H54 (cell line): ENCODE results near the gene TRMT2A.

Experiments used
- DNase-seq: peaks from one replicate; pipeline ENCODE4 v3.0.0; 2011; ENCODE audit warnings: low spot score, mixed read lengths; ENCODE audit not compliant: insufficient read length
- FAIRE-seq: peaks from 3 replicates; lab custom pipeline; 2011; peaks lifted over from hg19 to GRCh38; lab: Jason Lieb, UNC
- POLR2A ChIP-seq: IDR thresholded peaks from 2 replicates; pipeline ENCODE4 v1.6.1; 2011; ENCODE audit warnings: low read depth, mild to moderate bottlenecking, low read length

TRMT2A gene

DNA sequence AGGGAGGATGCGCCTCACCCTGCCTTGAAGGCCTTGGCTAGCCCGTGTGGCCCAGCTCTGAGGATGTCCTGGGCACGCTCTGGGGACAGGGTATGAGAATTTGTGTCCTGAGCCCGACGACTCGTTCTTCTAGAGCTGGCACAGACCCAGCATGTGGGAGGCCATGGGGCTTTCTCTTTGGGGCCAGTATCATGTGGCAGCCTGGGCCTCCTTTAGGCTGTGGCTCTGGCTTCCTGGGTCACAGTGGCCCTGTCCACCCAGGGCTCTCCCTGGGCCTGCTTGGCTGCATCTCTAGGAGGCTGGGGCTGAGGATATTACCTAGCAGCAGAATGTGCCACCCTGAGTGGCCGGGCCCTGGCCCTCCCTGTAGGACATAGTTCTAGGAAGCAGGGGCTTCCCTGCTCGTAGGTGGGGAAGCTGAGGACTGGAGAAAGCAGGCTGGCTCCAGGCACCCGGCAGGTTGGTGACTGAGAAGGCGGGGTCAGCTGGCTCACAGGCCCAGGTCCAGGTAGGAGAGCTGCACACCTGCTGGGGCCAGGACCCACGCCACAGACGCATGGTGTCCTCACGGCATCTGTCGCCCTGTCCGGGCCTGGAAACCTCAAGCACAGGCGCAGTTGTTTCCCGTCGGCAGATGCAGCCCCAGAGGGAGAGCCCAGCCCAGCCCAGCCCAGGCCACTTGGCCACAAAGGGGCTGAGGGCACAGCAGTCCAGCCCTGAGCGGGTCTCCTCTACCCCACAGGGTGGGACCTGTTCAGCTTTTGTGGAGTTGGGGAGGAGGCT lies 27.0 kb upstream of the TRMT2A start:
- FAIRE-seq (no peak), DNase-seq (no peak)
- no peak for TF ChIP-seq POLR2A

DNA sequence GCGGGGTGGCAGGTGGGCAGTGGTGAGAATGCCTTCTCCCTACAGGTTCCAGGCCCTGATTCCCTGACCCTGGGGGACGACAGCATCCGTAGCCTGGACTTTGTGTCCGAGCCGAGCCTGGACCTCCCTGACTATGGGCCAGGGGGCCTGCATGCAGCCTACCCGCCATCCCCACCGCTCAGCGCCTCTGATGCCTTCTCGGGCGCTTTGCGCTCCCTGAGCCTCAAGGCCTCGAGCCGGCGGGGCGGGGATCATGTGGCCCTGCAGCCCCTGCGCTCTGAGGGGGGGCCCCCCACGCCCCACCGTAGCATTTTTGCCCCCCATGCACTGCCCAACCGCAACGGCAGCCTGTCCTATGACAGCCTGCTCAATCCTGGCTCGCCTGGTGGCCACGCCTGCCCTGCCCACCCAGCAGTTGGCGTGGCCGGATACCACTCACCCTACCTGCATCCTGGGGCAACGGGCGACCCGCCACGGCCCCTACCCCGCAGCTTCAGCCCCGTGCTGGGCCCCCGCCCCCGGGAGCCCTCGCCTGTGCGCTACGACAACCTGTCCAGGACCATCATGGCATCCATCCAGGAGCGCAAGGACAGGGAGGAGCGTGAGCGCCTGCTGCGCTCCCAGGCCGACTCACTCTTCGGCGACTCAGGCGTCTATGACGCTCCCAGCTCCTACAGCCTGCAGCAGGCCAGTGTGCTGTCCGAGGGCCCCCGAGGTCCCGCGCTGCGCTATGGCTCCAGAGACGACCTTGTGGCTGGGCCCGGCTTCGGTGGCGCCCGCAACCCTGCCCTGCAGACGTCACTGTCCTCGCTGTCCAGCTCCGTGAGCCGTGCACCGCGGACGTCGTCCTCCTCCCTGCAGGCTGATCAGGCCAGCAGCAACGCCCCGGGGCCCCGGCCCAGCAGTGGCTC lies 25.9 kb upstream of the TRMT2A start:
- no peak for TF ChIP-seq POLR2A
- DNase-seq (no peak), FAIRE-seq (no peak)

DNA sequence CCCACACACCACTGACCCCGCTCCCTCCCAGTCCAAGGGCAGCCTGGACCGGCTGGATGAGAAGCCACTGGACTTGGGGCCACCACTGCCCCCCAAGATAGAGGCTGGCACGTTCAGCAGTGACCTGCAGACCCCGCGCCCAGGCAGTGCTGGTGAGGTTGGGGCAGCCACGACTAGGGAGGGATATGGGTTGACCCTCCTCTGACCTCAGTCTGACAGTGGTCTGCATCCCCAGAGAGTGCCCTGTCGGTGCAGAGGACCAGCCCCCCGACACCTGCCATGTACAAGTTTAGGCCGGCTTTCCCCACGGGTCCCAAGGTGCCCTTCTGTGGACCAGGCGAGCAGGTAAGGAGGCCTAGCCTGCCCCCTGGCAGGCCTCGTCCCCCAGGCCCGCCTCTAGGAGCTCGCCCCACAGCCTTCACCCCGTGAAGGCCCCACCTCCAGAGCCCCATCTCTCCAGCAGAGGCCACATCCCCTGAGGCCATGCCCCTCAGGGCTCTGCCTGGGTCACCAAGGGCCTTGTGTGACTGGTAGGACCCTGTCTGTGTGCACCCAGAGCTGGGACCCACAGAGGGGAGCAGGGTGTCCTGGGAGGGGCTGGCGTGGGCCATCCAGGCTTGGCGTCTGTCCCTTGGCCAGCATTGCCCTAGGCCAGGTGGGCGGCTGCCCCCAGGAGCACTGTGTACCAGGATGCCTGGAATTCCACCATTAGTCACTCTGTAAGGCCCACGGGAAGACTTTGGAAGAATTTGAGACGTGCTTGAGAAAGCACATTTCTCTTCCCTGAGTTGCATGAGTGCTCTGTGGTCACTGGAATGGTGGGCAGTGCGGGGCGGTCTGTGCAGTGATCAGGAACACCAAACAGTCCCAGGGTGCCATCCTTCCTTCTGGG lies 24.4 kb upstream of the TRMT2A start:
- DNase-seq: no peak
- TF ChIP-seq POLR2A: no peak
- no peak for FAIRE-seq

DNA sequence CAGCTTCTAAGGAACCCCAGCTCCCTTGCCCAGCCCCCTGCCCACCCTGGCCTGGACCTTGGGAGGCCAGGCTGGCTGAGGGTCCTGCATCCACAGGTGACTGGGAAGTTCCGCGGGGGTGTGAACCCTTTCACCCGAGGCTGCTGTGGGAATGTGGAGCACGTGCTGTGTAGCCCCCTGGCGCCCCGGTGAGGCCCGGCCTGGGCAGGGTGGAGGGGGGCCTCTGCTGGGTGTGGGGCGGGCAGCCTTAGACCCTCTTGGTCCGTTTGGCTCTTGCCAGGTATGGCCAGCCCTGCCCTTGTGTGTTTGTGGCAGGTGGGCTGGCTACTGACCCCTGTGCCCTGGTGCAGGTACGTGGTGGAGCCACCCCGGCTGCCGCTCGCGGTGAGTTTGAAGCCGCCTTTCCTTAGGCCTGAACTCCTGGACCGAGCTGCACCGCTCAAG lies 23.5 kb upstream of the TRMT2A start:
- DNase-seq (no peak), FAIRE-seq (no peak)
- TF ChIP-seq POLR2A: no peak

DNA sequence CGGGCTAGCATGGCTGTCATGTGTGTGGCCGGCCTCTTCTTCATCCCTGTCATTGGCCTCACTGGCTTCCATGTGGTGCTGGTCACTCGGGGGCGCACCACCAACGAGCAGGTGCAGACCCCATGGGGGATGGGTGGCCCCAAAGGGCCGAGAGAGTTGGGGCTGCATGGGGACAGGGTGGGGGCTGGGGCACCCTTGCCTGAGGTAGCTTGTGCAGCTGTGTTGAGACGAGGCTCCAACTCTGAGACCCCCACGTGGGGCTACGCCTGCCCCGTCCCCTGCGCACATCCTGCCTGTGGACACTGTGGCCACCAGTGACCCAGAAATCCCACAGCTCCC lies 23.1 kb upstream of the TRMT2A start:
- FAIRE-seq (no peak), DNase-seq (no peak)
- TF ChIP-seq POLR2A: no peak

DNA sequence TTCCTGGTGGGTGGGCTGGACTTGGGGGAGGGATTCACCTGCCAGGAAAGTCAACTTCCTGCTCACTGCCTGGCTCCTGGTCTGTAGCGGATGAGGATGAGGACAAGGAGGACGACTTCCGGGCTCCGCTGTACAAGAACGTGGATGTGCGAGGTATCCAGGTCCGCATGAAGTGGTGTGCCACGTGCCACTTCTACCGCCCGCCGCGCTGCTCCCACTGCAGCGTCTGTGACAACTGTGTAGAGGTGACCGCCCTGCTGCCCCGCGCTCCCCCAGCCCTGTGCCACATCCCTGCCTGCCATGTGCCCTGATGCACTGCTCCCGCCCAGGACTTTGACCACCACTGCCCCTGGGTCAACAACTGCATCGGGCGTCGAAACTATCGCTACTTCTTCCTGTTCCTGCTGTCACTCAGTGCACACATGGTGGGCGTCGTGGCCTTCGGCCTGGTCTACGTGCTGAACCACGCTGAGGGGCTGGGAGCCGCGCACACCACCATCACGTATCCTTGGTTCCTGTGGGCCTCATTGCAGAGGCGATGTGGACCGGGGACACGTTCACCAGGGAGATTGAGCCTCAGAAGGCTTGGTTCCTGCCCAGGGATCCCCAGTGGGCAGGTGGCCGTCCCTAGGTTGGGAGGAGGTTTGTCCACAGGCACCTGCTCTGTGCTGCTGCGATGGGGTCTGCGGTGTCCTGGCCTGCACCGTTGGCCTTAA lies 22.5 kb upstream of the TRMT2A start:
- DNase-seq: no peak
- no peak for TF ChIP-seq POLR2A
- no peak for FAIRE-seq

DNA sequence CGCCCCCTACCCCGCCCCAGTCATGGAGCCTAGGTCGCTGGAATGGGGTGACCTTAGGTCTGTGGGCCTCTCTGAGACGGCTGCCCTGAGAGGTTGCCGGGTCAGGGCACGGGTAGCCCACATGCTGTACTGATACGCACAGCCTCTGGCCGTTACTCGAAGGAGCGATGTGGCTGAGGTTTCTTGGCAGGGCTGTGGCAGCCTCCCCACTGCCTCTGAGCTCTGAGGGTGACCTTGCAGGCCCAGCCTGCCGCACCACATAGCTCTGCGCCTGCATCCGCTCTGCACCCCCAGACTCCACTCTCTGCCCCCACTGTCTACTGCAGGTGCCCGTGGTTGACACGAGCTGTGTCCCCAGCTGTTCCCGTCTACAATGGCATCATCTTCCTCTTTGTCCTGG lies 21.8 kb upstream of the TRMT2A start:
- no peak for TF ChIP-seq POLR2A
- no peak for DNase-seq
- FAIRE-seq: no peak

DNA sequence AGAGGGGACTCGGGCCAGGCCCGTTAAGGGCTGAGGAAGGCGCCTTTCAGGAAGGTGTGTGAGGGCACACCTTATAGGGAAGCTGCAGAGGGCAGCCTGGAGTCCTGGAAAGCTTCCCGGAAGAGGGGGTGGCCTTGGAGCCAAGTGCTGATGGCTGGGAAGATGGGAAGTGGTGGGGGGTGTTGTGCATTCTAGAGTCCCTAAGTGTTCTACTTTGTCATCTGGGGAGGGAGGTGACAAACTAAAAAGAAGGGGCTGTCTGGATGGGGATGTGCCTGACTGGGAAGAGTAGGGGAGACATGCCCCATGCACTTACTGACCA lies 21.4 kb upstream of the TRMT2A start:
- DNase-seq: no peak
- no peak for FAIRE-seq
- TF ChIP-seq POLR2A: no peak

DNA sequence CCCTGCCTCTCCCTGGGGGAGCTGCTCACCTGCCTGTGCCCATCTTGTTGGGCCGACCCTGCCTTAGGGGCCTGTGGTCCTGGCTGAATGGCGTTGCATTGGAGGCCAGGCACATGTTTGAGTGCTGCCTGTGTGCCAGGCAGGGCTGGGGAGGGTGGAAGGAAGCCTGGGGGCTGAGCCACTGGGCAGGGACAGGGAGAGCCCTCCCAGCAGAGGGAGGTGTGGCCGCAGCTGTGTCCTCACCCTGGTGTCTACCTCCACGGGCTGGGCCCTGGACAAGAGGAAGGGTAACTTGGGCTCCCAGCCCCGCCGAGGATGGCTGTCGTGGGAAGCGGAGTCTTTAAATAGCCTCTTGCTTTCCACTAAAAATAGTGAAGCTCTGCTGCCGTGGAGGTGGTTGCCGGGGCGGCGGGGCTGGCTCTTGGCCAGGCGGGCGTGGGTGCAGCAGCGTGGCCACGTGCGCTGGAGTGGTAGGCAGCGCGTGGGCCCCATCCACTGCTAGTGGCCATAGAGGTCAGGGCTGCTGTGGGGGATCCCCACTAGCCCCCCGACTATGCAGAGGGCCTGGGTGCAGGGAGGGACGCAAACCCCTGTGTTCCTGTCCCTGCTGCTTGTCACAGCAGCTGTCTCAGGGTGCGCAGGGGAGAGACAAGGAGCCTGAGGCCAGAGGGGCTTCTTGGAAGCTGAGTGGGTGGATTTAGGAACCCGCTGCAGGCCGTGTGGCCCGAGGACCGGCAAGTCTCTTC lies 20.8 kb upstream of the TRMT2A start:
- FAIRE-seq: no peak
- DNase-seq: no peak
- no peak for TF ChIP-seq POLR2A

DNA sequence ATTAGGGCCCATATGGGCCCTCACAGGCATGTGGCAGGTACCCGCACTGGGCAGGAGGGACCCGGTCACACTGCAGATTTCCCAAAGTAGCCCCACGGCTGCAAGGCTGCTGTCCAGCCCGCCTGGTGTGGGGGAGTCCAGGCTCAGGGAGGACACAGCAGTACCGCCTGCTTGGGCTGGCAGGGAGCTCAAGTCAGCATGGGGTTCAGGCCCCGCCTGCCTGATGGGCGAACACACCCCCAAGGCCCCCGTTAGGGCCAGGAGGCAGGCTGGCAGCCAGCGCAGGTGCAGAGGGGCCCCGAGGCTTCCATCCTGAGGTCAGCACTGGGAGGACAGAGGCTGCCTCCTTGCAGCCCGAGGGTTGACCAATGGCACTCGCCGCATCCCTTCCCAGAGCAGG lies 20.1 kb upstream of the TRMT2A start:
- DNase-seq (no peak), FAIRE-seq (no peak)
- TF ChIP-seq POLR2A: no peak

DNA sequence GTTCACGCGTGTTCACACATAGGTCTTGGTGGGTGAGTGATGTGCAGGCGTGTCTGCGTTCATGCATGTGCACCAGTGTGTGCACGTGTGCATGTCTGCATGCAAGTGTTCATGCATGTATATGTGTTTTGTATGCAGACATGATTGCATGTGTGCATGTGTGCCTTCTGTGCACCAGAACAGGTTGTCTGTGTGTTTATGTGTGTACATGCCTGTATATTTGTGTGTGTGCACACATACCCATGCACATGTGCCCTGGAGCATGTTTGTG lies 19.5 kb upstream of the TRMT2A start:
- no peak for FAIRE-seq
- DNase-seq: no peak
- no peak for TF ChIP-seq POLR2A

DNA sequence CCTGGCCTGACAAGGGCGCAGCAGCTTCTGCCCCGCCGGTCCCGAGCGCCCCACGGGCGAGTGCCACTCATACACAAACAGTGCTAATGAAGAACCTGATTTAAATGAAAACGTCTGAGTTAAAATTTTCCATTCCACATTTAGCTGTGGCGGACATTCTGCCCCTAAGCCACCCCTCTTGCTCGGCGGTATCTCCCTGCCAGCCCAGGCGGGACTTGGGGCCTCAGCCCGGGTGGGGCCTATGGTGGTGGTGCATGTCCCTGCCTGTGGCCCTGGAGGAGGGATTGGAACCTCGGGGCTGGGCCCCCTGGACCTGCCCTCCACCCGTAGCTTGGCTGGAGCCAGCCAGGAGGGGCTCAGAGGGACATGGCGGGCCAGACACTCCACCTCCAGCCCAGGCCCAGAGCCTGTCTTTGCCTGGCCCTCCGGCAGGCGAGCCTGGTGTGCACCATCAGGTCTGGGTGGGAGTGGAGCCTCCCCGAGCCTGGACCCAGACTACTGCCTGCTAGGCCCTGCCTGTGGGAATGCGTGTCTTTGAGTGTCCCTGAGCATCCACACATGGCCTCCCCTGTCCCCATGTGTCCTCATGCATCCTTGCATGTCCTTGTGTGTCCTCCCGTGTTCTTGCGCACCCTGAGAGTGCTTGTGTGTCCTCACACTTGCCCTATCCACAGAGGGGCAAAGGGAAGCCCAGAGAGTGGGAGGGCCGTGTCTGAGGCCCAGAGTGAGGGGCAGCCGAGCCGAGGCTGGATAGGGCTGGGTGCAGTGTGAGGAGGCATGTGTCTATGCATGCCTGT lies 19.0 kb upstream of the TRMT2A start:
- TF ChIP-seq POLR2A: no peak
- DNase-seq (no peak), FAIRE-seq (no peak)
